Chondrocyte (in vitro differentiated cells): ENCODE results near the gene APP. TPM values are rescaled to one million over a fixed set of nuclear protein-coding genes. Genes with fewer than 3 reads are reported as not detected.
"Not testable (repeated sequence)": the region's sequence is repeated elsewhere in the genome, so short reads cannot be mapped to it uniquely, and the experiment has no call there.

Experiments used
- DNase-seq: peaks from one replicate; pipeline ENCODE4 v3.0.0; 2021; ENCODE audit warnings: mixed read lengths, low spot score
- H3K27ac Mint-ChIP-seq: one replicate; pipeline ENCODE4 v1.8.0; 2021; ENCODE audit warnings: mild to moderate bottlenecking, moderate library complexity, mixed read lengths; ENCODE audit not compliant: unreplicated experiment
- H3K27me3 Mint-ChIP-seq: 2 replicates; pipeline ENCODE4 v1.8.0; 2021; ENCODE audit warnings: low read depth, mixed read lengths
- H3K36me3 Mint-ChIP-seq: 2 replicates; pipeline ENCODE4 v1.8.0; 2021; ENCODE audit warnings: low read depth, mixed read lengths
- H3K4me1 Mint-ChIP-seq: 2 replicates; pipeline ENCODE4 v1.8.0; 2021; ENCODE audit warnings: low read depth, mild to moderate bottlenecking, mixed read lengths
- H3K4me3 Mint-ChIP-seq: one replicate; pipeline ENCODE4 v1.8.0; 2021; ENCODE audit warnings: mild to moderate bottlenecking, moderate library complexity, mixed read lengths; ENCODE audit not compliant: unreplicated experiment
- H3K9me3 Mint-ChIP-seq: 2 replicates; pipeline ENCODE4 v1.8.0; 2021; ENCODE audit warnings: low read depth, mixed read lengths
- CTCF ChIP-seq: fragments of 200-600 bp; sonication (generic); IDR thresholded peaks from 2 replicates; pipeline ENCODE4 v1.5.0; 2021; ENCODE audit warnings: antibody characterized with exemption, mild to moderate bottlenecking, moderate library complexity
- total RNA-seq: library from RNA; stranded (reverse); gene quantifications from 3 replicates; pipeline ENCODE4 v1.2.1, GENCODE V29; 2021

APP gene
- total RNA-seq, 1 donor from 2014 or later = 442 TPM

DNA sequence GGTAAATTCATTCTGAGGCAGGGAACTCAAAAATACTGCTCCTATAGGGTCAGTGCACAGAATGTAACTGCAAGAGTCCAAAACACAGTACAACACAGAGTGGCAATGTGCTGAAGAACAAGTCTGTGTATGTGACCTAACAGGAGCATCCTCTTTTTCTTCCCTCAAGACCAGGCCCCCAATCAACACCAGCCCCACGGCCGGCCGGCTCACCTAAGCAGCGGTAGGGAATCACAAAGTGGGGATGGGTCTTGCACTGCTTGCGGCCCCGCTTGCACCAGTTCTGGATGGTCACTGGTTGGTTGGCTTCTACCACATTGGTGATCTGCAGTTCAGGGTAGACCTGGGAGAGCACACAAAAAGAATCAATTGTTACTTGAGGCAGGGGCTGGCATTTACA lies 80.8 kb downstream of the APP start:
- Mint-ChIP-seq H3K27me3 (no peaks in the 10 kb centered on the region), H3K4me3 (no peak overlapping the region), H3K36me3 (peaks cover 2% of the 10 kb centered on the region), H3K4me1 (peaks cover 19% of the 10 kb centered on the region), H3K27ac (no peak overlapping the region), H3K9me3 (no peaks in the 10 kb centered on the region)
- no peak for TF ChIP-seq CTCF
- no peak for DNase-seq

GRCh38 chr21:26087223-26087918 lies 83.2 kb downstream of the APP start:
- Mint-ChIP-seq H3K9me3 (no peaks in the 10 kb centered on the region), H3K27ac (no peak overlapping the region), H3K4me3 (no peak overlapping the region), H3K4me1 (peaks cover 24% of the 10 kb centered on the region), H3K36me3 (peaks cover 4% of the 10 kb centered on the region), H3K27me3 (no peaks in the 10 kb centered on the region)
- no peak for TF ChIP-seq CTCF
- DNase-seq = no peak

- Mint-ChIP-seq H3K27ac (no peak overlapping the region), H3K9me3 (no peaks in the 10 kb centered on the region), H3K4me1 (peaks cover 24% of the 10 kb centered on the region), H3K36me3 (peaks cover 4% of the 10 kb centered on the region), H3K27me3 (no peaks in the 10 kb centered on the region), H3K4me3 (no peak overlapping the region)
- DNase-seq = no peak
- no peak for TF ChIP-seq CTCF
Measured at GRCh38 chr21:26085882-26086281, 84.7 kb downstream of the APP start.

- TF ChIP-seq CTCF = no peak
- no peak for DNase-seq
- H3K36me3 Mint-ChIP-seq = peaks cover 4% of the 10 kb centered on the region
- no peak overlapping the region for H3K27ac Mint-ChIP-seq
- H3K27me3 Mint-ChIP-seq = no peaks in the 10 kb centered on the region
- no peaks in the 10 kb centered on the region for H3K9me3 Mint-ChIP-seq
- H3K4me3 Mint-ChIP-seq = no peak overlapping the region
- peaks cover 26% of the 10 kb centered on the region for H3K4me1 Mint-ChIP-seq
Measured at GRCh38 chr21:26085127-26085526, 85.4 kb downstream of the APP start.

GRCh38 chr21:26082549-26082948 lies 88.0 kb downstream of the APP start:
- peak overlapping the region; percentile 6 for H3K27ac Mint-ChIP-seq

GRCh38 chr21:26081175-26081760 lies 89.3 kb downstream of the APP start:
- H3K9me3 Mint-ChIP-seq, H3K27me3 Mint-ChIP-seq, H3K4me3 Mint-ChIP-seq, DNase-seq, H3K36me3 Mint-ChIP-seq: not testable (repeated sequence)
- Mint-ChIP-seq H3K27ac (peak overlapping the region; percentile 45), H3K4me1 (peaks cover 47% of the 10 kb centered on the region)

More at GRCh38 chr21:26082549-26082948, 88.0 kb downstream of the APP start:
- DNase-seq = no peak
- Mint-ChIP-seq H3K27me3 (no peaks in the 10 kb centered on the region), H3K4me3 (no peak overlapping the region), H3K4me1 (peaks cover 47% of the 10 kb centered on the region), H3K9me3 (no peaks in the 10 kb centered on the region), H3K36me3 (peaks cover 2% of the 10 kb centered on the region)
- no peak for TF ChIP-seq CTCF
